Lower leg skin (tissue), 3 donors: ENCODE data around the gene FCN2.

Experiments used
- POLR2A ChIP-seq, 2 donors: fragments of 450-650 bp; IDR thresholded peaks; one replicate each; pipeline ENCODE4 v1.6.1; 2016 to 2017; ENCODE audit warnings: antibody characterized with exemption in 2 of 2, mild to moderate bottlenecking in 1 of 2, moderate library complexity in 1 of 2
- TF ChIP-seq, protein P1 (sequence below), 3 donors: fragments of 450-650 bp; IDR thresholded peaks; one replicate each; pipeline ENCODE4 v1.5.1; 2016; ENCODE audit warnings: antibody characterized with exemption in 3 of 3, mild to moderate bottlenecking in 3 of 3, moderate library complexity in 2 of 3

- TF ChIP-seq, protein P1, sequence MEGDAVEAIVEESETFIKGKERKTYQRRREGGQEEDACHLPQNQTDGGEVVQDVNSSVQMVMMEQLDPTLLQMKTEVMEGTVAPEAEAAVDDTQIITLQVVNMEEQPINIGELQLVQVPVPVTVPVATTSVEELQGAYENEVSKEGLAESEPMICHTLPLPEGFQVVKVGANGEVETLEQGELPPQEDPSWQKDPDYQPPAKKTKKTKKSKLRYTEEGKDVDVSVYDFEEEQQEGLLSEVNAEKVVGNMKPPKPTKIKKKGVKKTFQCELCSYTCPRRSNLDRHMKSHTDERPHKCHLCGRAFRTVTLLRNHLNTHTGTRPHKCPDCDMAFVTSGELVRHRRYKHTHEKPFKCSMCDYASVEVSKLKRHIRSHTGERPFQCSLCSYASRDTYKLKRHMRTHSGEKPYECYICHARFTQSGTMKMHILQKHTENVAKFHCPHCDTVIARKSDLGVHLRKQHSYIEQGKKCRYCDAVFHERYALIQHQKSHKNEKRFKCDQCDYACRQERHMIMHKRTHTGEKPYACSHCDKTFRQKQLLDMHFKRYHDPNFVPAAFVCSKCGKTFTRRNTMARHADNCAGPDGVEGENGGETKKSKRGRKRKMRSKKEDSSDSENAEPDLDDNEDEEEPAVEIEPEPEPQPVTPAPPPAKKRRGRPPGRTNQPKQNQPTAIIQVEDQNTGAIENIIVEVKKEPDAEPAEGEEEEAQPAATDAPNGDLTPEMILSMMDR (IDR thresholded peaks at IDR 0.05): no peak
- TF ChIP-seq POLR2A (IDR thresholded peaks at IDR 0.05): no peak
Measured at GRCh38 chr9:134933076-134933659, 52.6 kb downstream of the FCN2 start.
